SK-N-SH (cell line): ENCODE measurements around the gene LSR. TPM values are rescaled to one million over a fixed set of nuclear protein-coding genes. Genes with fewer than 3 reads are reported as not detected.

Source experiments
- CTCF ChIA-PET: fragments of 300-600, 350-600 bp; formaldehyde crosslinking; extraction: SDS; loops from one replicate; lab custom pipeline; 2021; lab: Yijun Ruan, JAX
- POLR2A ChIA-PET: fragments of 350-600 bp; sonication (Branson Sonifier 250); formaldehyde crosslinking; extraction: SDS; loops from one replicate; lab custom pipeline; 2020; ENCODE audit warnings: antibody characterized with exemption, inconsistent platforms; lab: Yijun Ruan, JAX
- DNase-seq: peaks from one replicate; pipeline ENCODE4 v3.0.0; 2012
- H2AFZ ChIP-seq: fragments of 200-600 bp; sonication (generic); 2 replicates; pipeline ENCODE4 v1.8.1; 2016; ENCODE audit warnings: antibody characterized with exemption, mild to moderate bottlenecking, low read depth
- H3F3A ChIP-seq: fragments of 200-600 bp; sonication (generic); replicated peaks from 2 replicates; pipeline ENCODE3; 2016; ENCODE audit warnings: antibody characterized with exemption, mild to moderate bottlenecking; ENCODE audit not compliant: insufficient read depth
- H3K27ac ChIP-seq, 2 experiments: fragments of 200-500 bp in 1 of 2; fragments of 200-600 bp in 1 of 2; sonication (Bioruptor generic) in 1 of 2; sonication (generic), shearing (Covaris generic) in 1 of 2; 2 replicates each; pipeline versions ENCODE4 v1.5.1 to v1.6.1; 2014 to 2016; ENCODE audit warnings: low read depth in 2 of 2, inconsistent platforms in 1 of 2, low read length in 1 of 2, mild to moderate bottlenecking in 1 of 2, mixed read lengths in 1 of 2
- H3K27me3 ChIP-seq: fragments of 200-600 bp; sonication (generic), shearing (Covaris generic); 2 replicates; pipeline ENCODE4 v1.6.1; 2016; ENCODE audit warnings: mixed run types; ENCODE audit not compliant: insufficient read depth
- H3K36me3 ChIP-seq, 2 experiments: fragments of 200-500 bp in 1 of 2; fragments of 200-600 bp in 1 of 2; sonication (Bioruptor generic) in 1 of 2; sonication (generic) in 1 of 2; replicated peaks in 1 of 2; 2 replicates each; pipeline versions ENCODE3 to v1.5.1; 2014 to 2016; ENCODE audit warnings: low read length in 1 of 2, mild to moderate bottlenecking in 1 of 2; ENCODE audit not compliant: insufficient read depth in 2 of 2, control insufficient read depth in 1 of 2
- H3K4me1 ChIP-seq, 2 experiments: fragments of 200-500 bp in 1 of 2; fragments of 200-600 bp in 1 of 2; sonication (Bioruptor generic) in 1 of 2; sonication (generic), shearing (Covaris generic) in 1 of 2; 2 replicates each; pipeline versions ENCODE4 v1.5.1 to v1.6.1; 2014 to 2016; ENCODE audit warnings: low read depth in 1 of 2, low read length in 1 of 2, mixed run types in 1 of 2; ENCODE audit not compliant: insufficient read depth in 2 of 2, control insufficient read depth in 1 of 2
- H3K4me2 ChIP-seq: fragments of 200-600 bp; sonication (generic), shearing (Covaris generic); 2 replicates; pipeline ENCODE4 v1.6.1; 2017; ENCODE audit warnings: mixed run types
- H3K4me3 ChIP-seq, 2 experiments: fragments of 200-500 bp in 1 of 2; fragments of 200-600 bp in 1 of 2; sonication (Bioruptor generic) in 1 of 2; sonication (generic), shearing (Covaris generic) in 1 of 2; 2 replicates each; pipeline versions ENCODE4 v1.5.1 to v1.8.1; 2014 to 2016; ENCODE audit warnings: low read depth in 2 of 2, inconsistent platforms in 1 of 2, low read length in 1 of 2, mild to moderate bottlenecking in 1 of 2, mixed read lengths in 1 of 2, moderate library complexity in 1 of 2
- H3K79me2 ChIP-seq: fragments of 200-600 bp; sonication (generic); 2 replicates; pipeline ENCODE4 v1.8.1; 2017; ENCODE audit warnings: mild to moderate bottlenecking; ENCODE audit not compliant: insufficient read depth
- H3K9ac ChIP-seq: fragments of 200-600 bp; sonication (generic); 2 replicates; pipeline ENCODE4 v1.6.1; 2017; ENCODE audit warnings: mixed run types
- H3K9me2 ChIP-seq: fragments of 200-600 bp; sonication (generic); 2 replicates; pipeline ENCODE4 v1.6.1; 2017; ENCODE audit warnings: mixed run types
- H3K9me3 ChIP-seq: fragments of 200-600 bp; sonication (generic); 2 replicates; pipeline ENCODE4 v1.6.1; 2017; ENCODE audit warnings: mixed run types, mild to moderate bottlenecking, moderate library complexity
- H4K20me1 ChIP-seq: fragments of 200-600 bp; sonication (generic); 2 replicates; pipeline ENCODE4 v1.6.1; 2017; ENCODE audit warnings: mild to moderate bottlenecking, mixed run types; ENCODE audit not compliant: insufficient read depth
- CHD2 ChIP-seq: fragments of 150-350 bp; IDR thresholded peaks from 2 replicates; pipeline ENCODE4 v1.6.1; 2018; ENCODE audit warnings: low read length; ENCODE audit not compliant: partially characterized antibody
- CTCF ChIP-seq: fragments of 200-600 bp; sonication (generic); IDR thresholded peaks from 2 replicates; pipeline ENCODE4 v1.6.1; 2017; ENCODE audit warnings: antibody characterized with exemption, mild to moderate bottlenecking, moderate library complexity
- EP300 ChIP-seq, 2 experiments: IDR thresholded peaks; 2 replicates each; pipeline versions ENCODE4 v1.4.0 to v1.6.1; 2012; ENCODE audit warnings: borderline replicate concordance in 1 of 2, low read depth in 1 of 2, low read length in 1 of 2
- EZH2phosphoT487 ChIP-seq: fragments of 200-600 bp; sonication (generic); IDR thresholded peaks from 2 replicates; pipeline ENCODE4 v1.6.1; 2017; ENCODE audit warnings: low read depth, mixed run types, mild to moderate bottlenecking, antibody characterized with exemption, moderate library complexity, borderline replicate concordance
- FOSL2 ChIP-seq: IDR thresholded peaks from 2 replicates; pipeline ENCODE4 v1.4.0; 2012; ENCODE audit warnings: low read depth, mild to moderate bottlenecking, moderate library complexity, borderline replicate concordance
- GATA2 ChIP-seq: sonication (generic); formaldehyde crosslinking; IDR thresholded peaks from 2 replicates; pipeline ENCODE4 v1.5.0; 2020; ENCODE audit warnings: mild to moderate bottlenecking, missing genetic modification reagents
- JUND ChIP-seq: IDR thresholded peaks from 2 replicates; pipeline ENCODE4 v1.4.0; 2012
- MEF2A ChIP-seq: IDR thresholded peaks from 2 replicates; pipeline ENCODE4 v1.4.0; 2012; ENCODE audit warnings: low read depth, borderline replicate concordance
- NRF1 ChIP-seq: IDR thresholded peaks from 2 replicates; pipeline ENCODE4 v1.6.1; 2012; ENCODE audit warnings: low read depth, mild to moderate bottlenecking, low read length
- POLR2AphosphoS5 ChIP-seq: IDR thresholded peaks from 2 replicates; pipeline ENCODE4 v1.6.1; 2012; ENCODE audit warnings: low read depth, low read length
- USF2 ChIP-seq: fragments of 150-350 bp; IDR thresholded peaks from 2 replicates; pipeline ENCODE4 v1.6.1; 2017; ENCODE audit warnings: antibody characterized with exemption, low read length, low read depth, borderline replicate concordance
- WGBS: methylation state at CpG from one replicate; pipeline ENCODE4 v1.1.6; 2017; ENCODE audit warnings: low lambda C conversion rate; 5-methylcytosine and 5-hydroxymethylcytosine counted together
- polyA plus RNA-seq, 3 experiments: library from polyadenylated mRNA; depleted of rRNA; stranded (reverse); fragments of >200 nt; gene quantifications; 2 replicates each; pipeline ENCODE4 v1.2.3, GENCODE V29; 2012

The LSR gene
- polyA plus RNA-seq, 1 of the 3 experiments (the other 2 are of a cell fraction) = 0.62 TPM

GRCh38 chr19:35257113-35257461 is 8.3 kb downstream of the LSR start (continued):
- TF ChIP-seq FOSL2 (no peak), POLR2AphosphoS5 (no peak), MEF2A (no peak), EP300 (IDR thresholded peaks at IDR 0.05; ENCODE audit: borderline replicate concordance in 1 of 2, low read depth in 1 of 2, low read length in 1 of 2) (no peak), JUND (no peak), USF2 (no peak), CHD2 (no peak), NRF1 (no peak)
- TF ChIP-seq, all 33 proteins: peak for 0

- H3K9ac ChIP-seq = no peak overlapping the region
- H3K9me3 ChIP-seq = no peaks in the 10 kb centered on the region
- H3K9me2 ChIP-seq = no peaks in the 10 kb centered on the region
- H3K36me3 ChIP-seq = no peaks in the 10 kb centered on the region
- no peak overlapping the region for H2AFZ ChIP-seq
- ChIA-PET CTCF (interaction anchor here (0.6 to 1.0 kb wide), 2 partner anchors 9 to 357 kb away, joined by 3 to 4 read pairs; no protein-coding TSS in a partner anchor), POLR2A (no interaction called here)
- no peak overlapping the region for H3K27ac ChIP-seq
- H3K4me2 ChIP-seq = no peak overlapping the region
- H4K20me1 ChIP-seq = no peaks in the 10 kb centered on the region
- no peaks in the 10 kb centered on the region for H3K79me2 ChIP-seq
- H3K4me1 ChIP-seq = peaks cover 0 to 11% of the 10 kb centered on the region in 2 experiments; a peak in 1 of 4 replicates
- TF ChIP-seq MEF2A (no peak), GATA2 (no peak), EZH2phosphoT487 (no peak), CTCF (no peak)
- H3K4me3 ChIP-seq = no peak overlapping the region
- DNase-seq = no peak
- H3K27me3 ChIP-seq = peaks cover 29% of the 10 kb centered on the region; the same call in 1 of the 2 replicates
- WGBS = 39% methylated on average over 10 of the region's 10 CpGs
- H3F3A ChIP-seq = peaks cover 3% of the 10 kb centered on the region
Measured at GRCh38 chr19:35260694-35261304, 12.0 kb downstream of the LSR start.
